Peyer's patch (tissue), 4 donors: ENCODE results near the gene ZBTB8OS. TPM values are rescaled to one million over a fixed set of nuclear protein-coding genes. Genes with fewer than 3 reads are reported as not detected.

Experiments
- DNase-seq, 3 donors: peaks; one replicate each; pipeline ENCODE4 v3.0.0-alpha.2; 2017 to 2019
- H3K27ac ChIP-seq, 4 donors: fragments of 200-600 bp; sonication (generic); one replicate each; pipeline ENCODE4 v1.5.1; 2016 to 2019
- H3K27me3 ChIP-seq, 2 donors: fragments of 200-600 bp; sonication (generic); one replicate each; pipeline ENCODE4 v1.5.1; 2019
- H3K36me3 ChIP-seq, 3 donors: fragments of 200-600 bp; sonication (generic); one replicate each; pipeline ENCODE4 v1.5.1; 2016 to 2019
- H3K4me1 ChIP-seq, 4 donors: fragments of 200-600 bp; sonication (generic); one replicate each; pipeline ENCODE4 v1.5.1; 2016 to 2019
- H3K4me3 ChIP-seq, 4 donors: fragments of 200-600 bp; sonication (generic); 1 replicate in 3 of 4; 2 replicates in 1 of 4; pipeline ENCODE4 v1.5.1; 2016 to 2019; ENCODE audit warnings: mild to moderate bottlenecking in 1 of 4
- H3K9me3 ChIP-seq, 4 donors: fragments of 200-600 bp; sonication (generic); one replicate each; pipeline ENCODE4 v1.5.1; 2016 to 2019; ENCODE audit warnings: mild to moderate bottlenecking in 1 of 4
- CTCF ChIP-seq, 6 experiments: fragments of 450-650 bp in 4 of 6; fragments of 200-600 bp in 2 of 6; sonication (generic) in 1 of 6; IDR thresholded peaks; one replicate each; pipeline ENCODE4 v1.5.1; 2017 to 2019; ENCODE audit warnings: antibody characterized with exemption in 6 of 6, mild to moderate bottlenecking in 3 of 6, moderate library complexity in 1 of 6
- POLR2A ChIP-seq, 2 donors: fragments of 450-650 bp; IDR thresholded peaks; one replicate each; pipeline ENCODE4 v1.5.1; 2017; ENCODE audit warnings: antibody characterized with exemption in 2 of 2, mild to moderate bottlenecking in 2 of 2, moderate library complexity in 2 of 2
- total RNA-seq, 4 donors: library from RNA; depleted of rRNA; stranded (reverse); fragments of >200 nt; gene quantifications; one replicate each; pipeline ENCODE4 v1.1.0, GENCODE V29; 2016

The ZBTB8OS gene
- total RNA-seq, 4 donors from 2014 or later: 34.7 to 56.2 (median 44.1) TPM

- Histone ChIP-seq H3K27me3 (no peaks in the 10 kb centered on the region), H3K4me3 (peak overlapping the region; percentile 38 to 55 (median 42)), H3K27ac (no peak overlapping the region), H3K9me3 (no peaks in the 10 kb centered on the region), H3K4me1 (peaks cover 0 to 6% (median 0%) of the 10 kb centered on the region in 4 donors), H3K36me3 (no peaks in the 10 kb centered on the region)
- peak; percentile 62 to 92 (median 90) for DNase-seq
- peak in 3 of 6 experiments; percentile 43 to 57 (median 55) for TF ChIP-seq CTCF (IDR thresholded peaks at IDR 0.05)
- peak; percentile 32 to 37 for TF ChIP-seq POLR2A (IDR thresholded peaks at IDR 0.05)
These were observed 38.0 kb downstream of the ZBTB8OS start for GRCh38 chr1:32612189-32612881.

- peak overlapping the region; percentile 38 to 55 (median 42) for H3K4me3 ChIP-seq
- H3K27ac ChIP-seq: no peak overlapping the region
These were observed 38.5 kb downstream of the ZBTB8OS start for GRCh38 chr1:32611859-32612188.

GRCh38 chr1:32609180-32609579 lies 41.2 kb downstream of the ZBTB8OS start:
- H3K9me3 ChIP-seq: no peaks in the 10 kb centered on the region
- no peak for DNase-seq
- peaks cover 0 to 6% (median 0%) of the 10 kb centered on the region in 4 donors for H3K4me1 ChIP-seq
- H3K4me3 ChIP-seq: no peak overlapping the region
- H3K27ac ChIP-seq: no peak overlapping the region
- TF ChIP-seq POLR2A (IDR thresholded peaks at IDR 0.05): no peak
- no peaks in the 10 kb centered on the region for H3K27me3 ChIP-seq
- no peaks in the 10 kb centered on the region for H3K36me3 ChIP-seq

More at GRCh38 chr1:32611859-32612188, 38.5 kb downstream of the ZBTB8OS start:
- Histone ChIP-seq H3K4me1 (peaks cover 0 to 6% (median 0%) of the 10 kb centered on the region in 4 donors), H3K36me3 (no peaks in the 10 kb centered on the region), H3K27me3 (no peaks in the 10 kb centered on the region), H3K9me3 (no peaks in the 10 kb centered on the region)
- no peak for DNase-seq
- TF ChIP-seq POLR2A (IDR thresholded peaks at IDR 0.05) (no peak), CTCF (IDR thresholded peaks at IDR 0.05) (no peak)

GRCh38 chr1:32606565-32607371 lies 43.6 kb downstream of the ZBTB8OS start:
- TF ChIP-seq POLR2A (IDR thresholded peaks at IDR 0.05) (no peak), CTCF (IDR thresholded peaks at IDR 0.05) (no peak)
- no peaks in the 10 kb centered on the region for H3K4me1 ChIP-seq
- H3K36me3 ChIP-seq: no peaks in the 10 kb centered on the region
- H3K4me3 ChIP-seq: no peak overlapping the region
- H3K27ac ChIP-seq: no peak overlapping the region
- H3K9me3 ChIP-seq: no peaks in the 10 kb centered on the region
- no peak for DNase-seq
- H3K27me3 ChIP-seq: no peaks in the 10 kb centered on the region

GRCh38 chr1:32605711-32606424 lies 44.5 kb downstream of the ZBTB8OS start:
- DNase-seq: no peak
- Histone ChIP-seq H3K36me3 (no peaks in the 10 kb centered on the region), H3K4me3 (no peak overlapping the region), H3K9me3 (no peaks in the 10 kb centered on the region), H3K4me1 (no peaks in the 10 kb centered on the region), H3K27me3 (no peaks in the 10 kb centered on the region), H3K27ac (no peak overlapping the region)
- no peak for TF ChIP-seq CTCF (IDR thresholded peaks at IDR 0.05)
- TF ChIP-seq POLR2A (IDR thresholded peaks at IDR 0.05): no peak
